HG03103 (cell line): Measurements from ENCODE around the gene KLHDC7B.

Source experiments
- ATAC-seq: cut with Tn5 transposase; IDR thresholded peaks from one replicate; pipeline ENCODE4 v1.9.1; 2021; ENCODE audit warnings: low read depth; ENCODE audit not compliant: unreplicated experiment

Gene KLHDC7B

GRCh38 chr22:50546326-50547262, 895 bp downstream of the KLHDC7B start:
- no peak for ATAC-seq

DNA sequence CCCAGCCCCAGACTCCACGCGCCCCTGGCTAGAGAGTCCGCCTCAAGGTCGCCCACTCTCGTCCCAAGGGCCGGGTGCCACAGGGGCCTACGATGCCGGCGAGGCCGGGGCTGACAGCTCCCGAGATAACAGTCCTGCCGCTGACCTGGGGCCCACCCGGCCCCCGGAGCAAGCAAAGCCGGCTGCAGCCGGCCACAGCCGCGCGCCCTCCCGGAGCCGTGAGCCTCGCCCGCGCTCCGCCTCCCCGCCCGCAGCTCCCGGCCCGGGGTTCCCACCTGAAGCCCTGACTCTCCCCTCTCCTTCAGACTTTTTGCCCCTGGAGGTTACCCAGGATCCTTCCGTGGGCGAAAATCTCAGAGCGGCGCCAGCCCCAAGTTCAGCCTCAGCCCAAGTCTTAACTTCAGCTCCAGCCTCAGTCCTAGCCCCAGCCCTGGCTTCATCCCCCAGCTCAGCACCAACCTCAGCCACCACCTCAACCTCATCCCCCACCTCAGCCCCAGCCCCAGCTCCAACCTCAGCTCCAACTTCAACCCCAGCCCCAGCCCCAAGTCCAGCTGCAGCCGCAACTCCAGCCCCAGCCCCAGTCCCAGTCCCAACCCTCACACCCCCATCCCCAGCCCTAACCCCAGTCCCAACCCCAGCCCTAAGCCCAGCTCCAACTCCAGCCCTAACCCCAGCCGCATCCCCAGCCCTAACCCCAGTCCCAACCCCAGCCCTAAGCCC, 1.7 kb downstream of the KLHDC7B start:
- no peak for ATAC-seq

GRCh38 chr22:50548040-50548920, 2.6 kb downstream of the KLHDC7B start:
- no peak for ATAC-seq

GRCh38 chr22:50548921-50549790, 3.5 kb downstream of the KLHDC7B start:
- no peak for ATAC-seq

GRCh38 chr22:50550395-50550794, 4.7 kb downstream of the KLHDC7B start:
- no peak for ATAC-seq

GRCh38 chr22:50551160-50551752, 5.6 kb downstream of the KLHDC7B start:
- no peak for ATAC-seq

DNA sequence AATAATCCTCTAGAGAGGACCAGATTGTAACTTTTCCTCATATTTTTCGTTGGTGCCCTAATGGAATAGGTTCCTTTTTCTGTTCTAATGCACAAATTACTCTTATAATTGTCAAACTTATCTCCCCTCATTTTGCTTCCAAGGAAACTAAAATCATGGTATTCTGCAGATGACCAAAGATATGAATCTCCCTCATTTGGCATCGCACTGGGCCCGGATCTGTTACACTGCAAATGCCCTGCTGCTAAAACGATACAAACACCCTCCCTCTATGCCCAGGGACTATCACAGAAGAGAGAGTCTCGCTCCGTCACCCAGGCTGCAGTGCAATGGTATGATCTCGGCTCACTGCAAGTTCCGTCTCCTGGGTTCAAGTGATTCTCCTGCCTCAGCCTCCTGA, 7.6 kb downstream of the KLHDC7B start:
- ATAC-seq: no peak

DNA sequence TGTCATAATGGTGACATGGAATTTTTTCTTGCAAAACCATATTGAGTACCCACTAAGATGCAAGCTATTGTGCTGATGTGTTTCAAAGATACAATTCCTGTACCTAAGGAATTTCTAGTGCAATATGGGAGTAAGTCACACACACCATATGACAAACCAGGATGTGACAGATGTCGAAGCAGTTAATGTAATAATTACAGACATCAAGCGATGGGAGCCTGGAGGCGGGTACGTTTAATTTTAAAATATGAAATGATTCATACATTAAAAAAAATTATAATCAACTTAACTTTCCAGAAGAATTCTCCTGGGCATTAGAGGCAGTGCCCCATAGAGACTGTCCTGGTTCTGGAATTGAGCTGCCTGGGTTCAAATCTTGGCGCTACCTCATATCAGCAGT, 11.0 kb downstream of the KLHDC7B start:
- no peak for ATAC-seq

DNA sequence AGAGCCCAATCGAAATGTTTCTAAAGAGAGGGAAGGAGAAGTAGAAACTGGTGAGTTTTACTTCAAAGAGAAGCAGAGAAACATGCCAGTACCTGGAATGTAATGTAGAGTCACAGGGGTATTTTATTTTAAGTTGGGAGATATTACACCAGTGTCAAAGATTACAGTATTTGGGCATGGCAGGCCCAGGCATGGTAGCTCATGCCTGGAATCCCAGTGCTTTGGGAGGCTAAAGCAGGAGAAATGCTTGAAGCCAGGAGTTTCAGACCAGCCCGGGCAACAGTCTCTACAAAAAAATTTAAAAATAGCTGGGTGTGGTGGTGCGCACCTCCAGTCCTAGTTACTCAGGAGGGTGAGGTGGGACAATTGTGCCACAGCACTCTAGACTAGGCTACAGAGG, 14.3 kb downstream of the KLHDC7B start:
- no peak for ATAC-seq

GRCh38 chr22:50561401-50562358, 16.0 kb downstream of the KLHDC7B start:
- ATAC-seq: no peak

DNA sequence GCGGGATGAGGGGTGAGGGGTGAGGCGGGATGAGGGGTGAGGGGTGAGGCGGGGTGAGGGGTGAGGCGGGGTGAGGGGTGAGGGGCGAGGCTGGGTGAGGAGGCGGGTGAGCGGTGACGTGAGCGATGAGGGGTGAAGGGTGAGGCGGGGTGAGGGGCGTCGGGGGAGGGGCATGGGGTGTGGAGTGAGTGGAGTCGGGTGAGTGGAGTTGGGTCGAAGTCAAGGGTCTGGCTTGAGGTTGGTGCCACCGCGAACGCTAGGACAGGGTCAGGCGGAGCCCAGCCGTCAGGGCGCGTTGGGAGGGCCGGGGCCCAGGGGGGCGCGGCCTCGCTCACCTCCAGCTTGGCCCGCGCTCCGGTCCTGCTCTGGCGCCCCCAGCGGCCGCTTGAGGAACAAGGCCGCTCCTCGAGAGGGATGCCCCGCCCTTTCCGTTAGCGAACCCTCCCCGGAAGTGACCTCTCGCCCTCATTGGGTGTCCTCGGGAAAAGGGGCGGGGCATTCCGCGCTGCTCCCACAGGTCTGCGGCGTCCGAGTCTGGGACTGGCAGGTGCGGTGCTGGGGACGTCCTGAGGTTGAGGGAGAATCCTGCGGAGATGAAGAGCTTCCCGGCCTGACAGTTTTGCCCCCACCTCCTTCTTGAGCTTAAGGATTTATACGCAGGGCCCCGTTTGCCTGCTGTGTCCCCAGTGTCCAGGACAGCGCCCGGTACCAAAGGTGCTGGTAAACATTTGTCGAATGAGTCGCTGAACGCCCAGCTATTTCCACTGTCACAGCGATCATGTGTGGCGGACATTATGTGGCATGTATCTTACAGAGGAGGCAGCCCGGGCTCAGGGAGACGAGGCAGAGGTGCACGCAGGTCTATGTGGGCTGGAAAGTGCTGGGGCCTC, 17.1 kb downstream of the KLHDC7B start, which contains the start of gene SYCE3:
SYCE3 (minus strand) TSS at position 397 of the 890 bp plus-strand sequence. CDS start 6,514 bp downstream, outside the sequence.
- peak; percentile 86 for ATAC-seq

- ATAC-seq: no peak
Observed at GRCh38 chr22:50563413-50564160, 17.9 kb downstream of the KLHDC7B start.

GRCh38 chr22:50564289-50564688, 18.6 kb downstream of the KLHDC7B start:
- ATAC-seq: no peak

DNA sequence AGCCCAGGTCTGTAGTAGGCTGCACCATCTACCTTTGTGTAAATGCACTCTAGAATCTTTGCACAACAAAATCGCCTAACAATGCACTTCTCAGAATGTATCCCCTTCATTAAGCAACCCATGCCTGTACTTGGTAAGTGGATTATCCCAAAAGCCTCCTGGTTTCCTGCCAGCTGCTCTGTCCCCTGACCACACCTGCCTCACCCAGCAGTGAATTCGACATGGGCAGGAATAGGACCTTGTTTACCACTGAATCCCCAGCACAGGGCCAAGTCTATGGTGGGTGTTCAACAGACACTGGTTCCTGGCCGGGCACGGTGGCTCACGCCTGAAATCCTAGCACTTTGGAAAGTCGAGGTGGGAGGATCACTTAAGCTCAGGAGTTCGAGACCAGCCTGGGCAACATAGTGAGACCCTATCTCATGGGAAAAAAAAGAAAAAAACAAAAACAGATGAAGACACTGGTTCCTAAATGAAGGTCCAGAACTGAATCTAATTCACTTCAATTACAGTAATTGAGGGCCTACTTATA, 22.1 kb downstream of the KLHDC7B start:
- ATAC-seq: no peak

GRCh38 chr22:50568626-50569025, 22.9 kb downstream of the KLHDC7B start:
- ATAC-seq: no peak

DNA sequence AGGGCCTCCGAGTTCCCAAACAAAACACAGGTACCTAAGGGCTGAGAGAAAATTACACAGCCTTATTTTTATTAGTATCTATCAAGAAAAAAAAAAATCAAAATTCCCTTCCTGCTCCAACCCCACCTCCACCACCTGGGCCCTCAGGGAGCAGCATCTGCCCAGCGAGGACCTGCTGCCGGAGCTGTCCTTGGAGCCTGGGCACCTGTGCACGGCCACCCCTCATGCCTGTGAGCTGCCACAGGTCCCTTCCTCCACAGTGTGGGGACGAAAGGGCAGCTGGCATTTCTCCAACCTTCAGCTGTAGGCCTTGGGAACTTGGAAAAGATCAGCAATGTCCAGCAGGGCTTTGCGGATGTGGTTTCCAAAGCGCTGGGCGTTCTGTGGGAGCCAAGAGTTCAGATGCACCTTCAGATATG, 23.4 kb downstream of the KLHDC7B start:
- ATAC-seq: no peak
